ENCODE results near the gene ACAP2.

DNA sequence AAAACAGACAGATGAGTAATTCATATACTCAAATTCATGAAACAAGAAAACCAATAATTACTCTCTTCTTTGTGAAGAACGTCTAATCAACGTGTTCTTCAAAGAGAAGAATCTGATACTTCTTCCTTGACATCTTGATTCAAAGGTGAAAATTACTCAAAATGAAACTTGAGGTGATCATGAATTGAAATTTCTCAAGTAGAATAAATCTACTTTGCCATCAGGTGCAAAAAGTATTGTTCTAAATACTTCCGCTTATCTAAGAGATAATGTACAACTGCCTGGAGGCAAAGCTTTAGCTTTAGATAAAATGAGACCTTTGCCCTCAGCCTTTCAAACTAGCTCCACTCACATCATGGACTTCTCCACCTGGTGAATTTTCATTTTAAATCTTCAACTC is 158.0 kb downstream of the ACAP2 start:
- TF ChIP-seq, protein P1, sequence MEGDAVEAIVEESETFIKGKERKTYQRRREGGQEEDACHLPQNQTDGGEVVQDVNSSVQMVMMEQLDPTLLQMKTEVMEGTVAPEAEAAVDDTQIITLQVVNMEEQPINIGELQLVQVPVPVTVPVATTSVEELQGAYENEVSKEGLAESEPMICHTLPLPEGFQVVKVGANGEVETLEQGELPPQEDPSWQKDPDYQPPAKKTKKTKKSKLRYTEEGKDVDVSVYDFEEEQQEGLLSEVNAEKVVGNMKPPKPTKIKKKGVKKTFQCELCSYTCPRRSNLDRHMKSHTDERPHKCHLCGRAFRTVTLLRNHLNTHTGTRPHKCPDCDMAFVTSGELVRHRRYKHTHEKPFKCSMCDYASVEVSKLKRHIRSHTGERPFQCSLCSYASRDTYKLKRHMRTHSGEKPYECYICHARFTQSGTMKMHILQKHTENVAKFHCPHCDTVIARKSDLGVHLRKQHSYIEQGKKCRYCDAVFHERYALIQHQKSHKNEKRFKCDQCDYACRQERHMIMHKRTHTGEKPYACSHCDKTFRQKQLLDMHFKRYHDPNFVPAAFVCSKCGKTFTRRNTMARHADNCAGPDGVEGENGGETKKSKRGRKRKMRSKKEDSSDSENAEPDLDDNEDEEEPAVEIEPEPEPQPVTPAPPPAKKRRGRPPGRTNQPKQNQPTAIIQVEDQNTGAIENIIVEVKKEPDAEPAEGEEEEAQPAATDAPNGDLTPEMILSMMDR (IDR thresholded peaks at IDR 0.05 in 4 of 5, conservative IDR thresholded peaks at IDR 0.05 in 1 of 5): no peak
- TF ChIP-seq POLR2A (IDR thresholded peaks at IDR 0.05): no peak
